Effector CD8-positive, alpha-beta T cell (primary cell): ENCODE measurements around the gene ADAMTSL5.
"Not testable (repeated sequence)": the region's sequence is repeated elsewhere in the genome, so short reads cannot be mapped to it uniquely, and the experiment has no call there.

Source experiments
- DNase-seq: peaks from one replicate; lab custom pipeline; 2025; lab: John Stamatoyannopoulos, UW

ADAMTSL5 gene

DNA sequence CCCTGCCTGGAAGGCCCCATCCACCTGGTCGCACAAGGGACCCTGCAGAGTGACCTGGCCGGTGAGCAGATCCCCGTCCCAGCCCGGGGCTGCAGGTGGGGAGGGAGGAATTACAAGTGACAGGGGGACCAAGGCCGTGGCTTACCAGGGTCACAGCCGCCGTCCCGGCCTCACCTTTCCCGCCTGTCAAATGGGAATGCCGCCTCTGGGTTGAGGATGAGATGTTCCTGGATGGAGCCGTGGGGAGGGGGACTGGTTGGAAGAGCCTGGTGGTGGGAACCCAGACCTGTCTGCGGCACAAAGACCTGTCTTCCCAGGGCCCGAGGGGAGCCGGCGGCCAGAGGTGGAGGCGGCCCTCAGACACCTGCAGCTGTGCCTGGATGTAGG lies 16.6 kb upstream of the ADAMTSL5 start:
- DNase-seq = no peak

DNA sequence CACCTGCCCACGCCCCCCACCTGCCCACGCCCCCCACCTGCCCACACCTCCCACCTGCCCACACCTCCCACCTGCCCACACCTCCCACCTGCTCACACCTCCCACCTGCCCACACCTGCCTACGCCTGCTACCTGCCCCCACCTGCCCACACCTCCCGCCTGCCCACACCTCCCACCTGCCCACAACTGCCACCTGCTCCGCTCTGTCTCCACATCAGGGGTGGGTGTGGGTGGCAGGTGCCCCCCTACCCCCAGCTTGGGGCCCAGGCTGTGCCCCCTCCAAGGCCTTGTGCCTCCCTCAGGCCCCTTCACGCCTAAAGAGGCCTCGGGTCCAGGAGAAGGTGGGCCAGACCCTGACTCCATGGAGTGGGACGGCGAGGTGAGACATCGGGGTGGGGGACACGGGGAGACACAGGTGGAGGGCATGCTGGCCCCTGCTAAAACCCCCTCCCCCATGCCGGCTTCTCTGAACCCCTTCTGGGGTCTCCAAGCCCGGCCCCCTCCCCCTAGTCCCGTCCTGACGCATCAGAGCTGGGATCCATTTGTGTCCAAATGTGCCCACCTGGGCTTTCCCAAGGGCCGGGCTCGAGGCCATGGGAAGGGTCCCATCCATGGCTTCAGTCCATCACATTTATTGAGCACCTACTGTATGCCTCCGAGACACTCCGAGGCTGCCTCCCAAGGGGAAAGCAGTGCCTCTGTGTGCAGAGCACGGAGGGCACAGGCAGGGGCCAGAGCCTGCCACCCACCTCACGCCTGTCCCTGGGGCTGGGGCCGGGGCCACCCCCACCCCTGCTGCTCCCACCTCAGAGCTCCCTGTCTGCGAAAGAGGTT lies 16.0 kb upstream of the ADAMTSL5 start:
- DNase-seq = no peak

DNA sequence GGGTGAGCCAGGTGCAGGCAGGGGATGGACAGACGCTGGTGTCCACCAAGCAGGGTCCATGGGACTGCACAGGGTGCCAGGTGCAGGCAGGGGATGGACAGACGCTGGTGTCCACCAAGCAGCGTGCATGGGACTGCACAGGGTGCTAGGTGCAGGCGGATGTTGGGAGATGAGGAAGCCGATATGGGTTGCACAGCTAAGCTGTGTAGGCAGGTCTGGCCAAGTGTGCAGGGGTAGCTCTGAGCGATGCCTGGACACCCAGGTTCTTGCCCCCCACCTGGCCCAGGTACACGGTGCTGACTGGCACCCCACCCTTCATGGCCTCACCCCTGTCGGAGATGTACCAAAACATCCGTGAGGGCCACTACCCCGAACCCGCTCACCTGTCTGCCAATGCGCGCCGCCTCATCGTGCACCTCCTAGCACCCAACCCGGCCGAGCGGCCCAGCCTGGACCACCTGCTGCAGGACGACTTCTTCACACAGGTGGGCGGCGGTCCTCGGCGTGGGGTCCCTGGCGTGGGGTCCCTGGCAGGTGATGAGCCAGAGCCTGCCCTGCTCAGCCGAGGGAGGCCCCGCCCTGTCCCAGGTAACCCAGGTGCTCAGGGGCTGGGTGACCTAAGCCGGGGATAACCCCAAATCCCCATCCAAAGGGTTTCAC lies 15.0 kb upstream of the ADAMTSL5 start:
- no peak for DNase-seq

DNA sequence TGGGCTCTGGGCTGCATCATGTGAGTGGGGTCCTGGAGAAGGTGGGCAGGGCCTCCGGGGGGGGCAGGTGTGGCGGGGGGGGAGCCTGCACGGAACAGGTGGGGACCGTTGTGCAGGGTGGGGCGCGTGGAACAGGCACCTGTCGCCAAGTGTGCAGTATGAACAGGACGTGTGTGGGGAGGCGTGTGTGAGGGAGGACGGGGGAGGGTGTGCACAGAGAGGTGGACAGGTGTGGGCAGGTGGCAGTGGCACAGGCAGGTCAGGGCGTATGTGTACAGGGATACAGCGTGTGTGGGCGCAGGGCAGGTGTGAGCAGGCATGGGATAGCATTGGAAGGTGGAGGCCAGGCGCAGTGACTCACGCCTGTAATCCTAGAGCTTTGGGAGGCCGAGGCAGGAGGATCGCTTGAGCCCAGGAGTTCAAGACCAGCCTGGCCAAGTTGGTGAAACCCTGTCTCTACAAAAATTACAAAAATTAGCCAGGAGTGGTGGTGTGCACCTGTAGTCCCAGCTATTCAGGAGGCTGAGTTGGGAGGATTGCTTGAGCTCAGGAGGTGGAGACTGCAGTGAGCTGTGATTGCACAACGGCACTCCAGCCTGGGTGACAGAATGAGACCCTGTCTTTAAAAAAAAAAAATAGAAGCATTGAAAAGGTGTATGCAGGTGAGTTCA lies 14.3 kb upstream of the ADAMTSL5 start:
- DNase-seq = no peak

DNA sequence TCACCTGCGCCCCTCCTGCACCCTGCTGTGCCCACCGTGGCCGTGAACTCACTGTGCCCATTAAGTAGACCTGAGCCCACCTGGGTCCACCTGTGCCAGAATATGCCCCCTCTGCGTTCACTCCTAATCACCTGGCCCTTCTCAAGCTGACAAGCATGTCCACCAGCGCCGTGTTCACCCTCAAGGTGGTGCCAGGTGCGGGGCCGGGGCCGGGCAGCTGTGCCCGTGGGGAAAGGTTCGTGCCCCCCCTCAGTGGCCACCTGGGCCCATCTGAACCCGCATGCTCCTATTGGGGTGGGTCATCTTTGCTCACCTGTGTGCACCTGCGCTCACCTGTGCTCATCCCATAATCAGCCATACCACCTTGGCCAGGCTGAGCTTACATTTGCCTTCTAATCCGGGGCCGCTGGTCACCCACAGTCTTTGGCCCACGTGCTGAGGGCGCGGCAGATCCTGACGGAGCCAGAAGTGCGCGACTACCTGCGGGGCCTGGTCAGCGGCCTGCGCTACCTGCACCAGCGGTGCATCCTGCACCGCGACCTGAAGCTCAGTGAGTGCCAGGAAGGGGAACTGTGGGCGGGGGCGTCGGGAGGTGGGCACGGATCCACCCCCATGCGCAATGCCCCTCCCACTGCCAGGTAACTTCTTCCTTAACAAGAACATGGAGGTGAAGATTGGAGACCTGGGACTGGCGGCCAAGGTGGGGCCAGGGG lies 13.4 kb upstream of the ADAMTSL5 start:
- no peak for DNase-seq

DNA sequence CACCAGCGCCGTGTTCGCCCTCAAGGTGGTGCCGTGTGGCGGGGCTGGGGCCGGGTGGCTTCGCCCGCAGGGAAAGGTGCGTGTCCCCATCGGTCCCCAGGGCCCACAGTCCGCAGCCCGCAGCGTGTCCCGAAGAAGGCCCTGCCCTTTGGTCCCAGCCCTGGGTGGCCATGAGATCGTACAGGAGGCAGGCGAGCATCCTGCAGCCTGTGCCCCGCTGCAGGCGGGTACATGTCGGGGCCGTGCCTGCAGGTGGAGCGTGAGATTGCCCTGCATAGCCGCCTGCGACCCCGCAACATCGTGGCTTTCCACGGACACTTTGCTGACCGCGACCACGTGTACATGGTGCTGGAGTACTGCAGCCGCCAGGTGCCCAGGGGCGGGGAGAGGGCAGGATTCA lies 12.5 kb upstream of the ADAMTSL5 start:
- no peak for DNase-seq

DNA sequence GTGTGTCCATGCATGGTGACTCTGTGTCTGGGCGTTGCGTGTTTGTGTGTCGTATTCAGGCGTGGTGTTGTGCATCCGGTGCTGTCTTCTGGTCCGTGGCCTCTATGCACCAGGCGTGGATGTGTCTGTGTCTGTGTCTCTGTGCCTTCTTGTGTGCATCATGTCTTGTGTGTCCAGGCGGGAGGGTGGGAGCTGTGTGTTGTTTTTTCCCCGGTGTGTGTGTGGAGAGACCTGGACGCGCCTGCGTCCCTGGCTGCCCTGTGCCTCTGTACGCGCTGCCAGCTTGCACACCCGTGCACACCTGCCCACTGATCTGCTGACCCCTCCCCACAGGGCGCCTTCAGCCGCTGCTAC lies 12.1 kb upstream of the ADAMTSL5 start:
- DNase-seq = no peak

DNA sequence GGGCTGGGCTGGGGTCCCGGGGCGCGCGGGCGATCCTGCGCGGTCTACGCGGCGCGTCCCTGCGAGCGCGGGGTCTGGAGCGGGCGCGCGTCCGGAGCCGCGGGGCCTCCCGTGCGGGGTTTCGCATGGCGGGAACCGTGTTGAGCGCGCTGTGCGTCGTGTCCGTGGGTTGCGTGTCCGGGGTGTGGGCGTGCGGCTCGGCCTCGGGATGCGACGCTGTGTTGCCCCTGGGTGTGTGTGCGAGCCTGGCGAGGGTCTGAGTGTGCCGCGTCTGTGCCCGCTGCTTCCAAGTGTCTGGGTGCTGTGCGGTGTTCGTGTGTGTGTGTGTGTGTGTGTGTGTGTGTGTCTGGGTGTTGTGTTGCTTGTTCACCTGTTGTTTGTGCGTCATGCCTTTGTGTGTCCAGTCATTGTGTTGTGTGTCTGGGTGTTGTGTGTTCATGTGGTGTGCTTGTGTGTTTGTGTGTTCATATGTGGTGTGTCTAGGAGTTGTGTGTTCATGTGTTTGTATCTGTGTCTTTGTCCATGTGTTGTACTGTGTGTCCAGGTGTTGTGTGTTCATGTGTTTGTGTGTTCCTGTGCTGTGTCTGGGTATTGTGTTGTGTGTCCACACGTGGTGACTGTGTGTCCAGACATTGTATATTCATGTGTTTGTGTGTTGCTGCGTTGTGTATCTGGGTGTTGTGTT lies 11.6 kb upstream of the ADAMTSL5 start:
- no peak for DNase-seq

DNA sequence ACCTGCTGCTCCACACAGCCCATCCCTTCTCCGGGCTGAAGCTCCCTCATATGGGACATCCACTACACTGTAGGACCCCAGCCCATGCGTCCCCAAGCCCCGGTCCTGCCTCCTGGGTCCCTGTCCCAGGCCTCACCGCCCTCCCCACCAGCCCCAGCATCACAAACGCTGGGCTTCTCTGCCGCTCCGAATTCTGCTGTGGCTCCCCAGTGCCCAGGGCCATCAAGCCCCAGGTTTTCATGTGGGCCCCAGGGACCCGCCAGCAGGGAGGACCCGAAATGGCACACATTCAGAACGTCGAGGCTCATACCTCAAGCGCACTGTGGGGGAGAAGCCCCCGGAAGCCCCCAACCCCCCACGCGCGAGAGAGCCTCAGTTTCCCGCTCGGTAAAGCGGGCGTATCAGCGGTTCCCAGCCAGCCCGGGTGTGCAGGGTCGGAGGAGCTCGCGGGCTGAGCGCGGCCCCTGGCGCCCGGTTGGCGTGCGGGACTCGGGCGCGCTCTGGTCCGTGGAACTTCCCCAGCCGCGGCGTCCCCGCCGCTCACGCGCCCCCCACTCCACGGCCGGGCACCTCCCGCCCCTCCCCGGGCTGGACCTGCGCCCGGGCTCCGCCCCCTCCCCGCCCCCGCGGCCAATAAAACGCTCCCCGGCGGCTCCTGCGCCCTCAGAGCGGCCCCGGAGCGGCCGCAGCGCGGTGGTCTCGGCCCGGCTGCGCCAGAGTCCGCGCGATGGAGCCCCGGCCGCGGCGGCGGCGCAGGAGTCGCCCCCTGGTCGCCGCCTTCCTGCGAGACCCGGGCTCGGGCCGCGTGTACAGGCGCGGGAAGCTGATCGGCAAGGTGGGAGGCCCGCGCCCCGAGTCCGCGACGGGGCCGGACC lies 10.8 kb upstream of the ADAMTSL5 start, which contains the start of gene PLK5:
PLK5 (plus strand) TSS at position 666 of the 875 bp plus-strand sequence. CDS start 2,920 bp downstream, outside the sequence.
- no peak for DNase-seq

DNA sequence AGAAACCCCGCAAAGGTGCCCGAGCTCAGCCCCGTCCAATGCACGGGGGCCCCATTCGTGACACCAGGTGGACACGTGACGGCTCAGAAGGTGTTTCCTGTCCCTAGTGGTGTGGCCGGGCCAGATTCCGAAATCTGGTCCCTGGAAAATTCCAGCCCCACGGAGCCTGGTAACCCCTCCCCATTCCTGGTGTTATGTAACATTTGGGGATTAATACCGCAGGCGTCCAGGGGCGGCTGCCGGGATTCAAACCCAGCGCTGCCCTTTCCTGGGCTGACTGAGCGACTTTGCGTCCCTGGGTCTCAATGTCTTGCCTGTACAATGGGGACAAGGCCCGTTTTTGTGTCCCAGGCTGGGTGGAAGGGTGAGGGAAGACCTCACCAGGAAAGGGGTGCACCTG lies 10.0 kb upstream of the ADAMTSL5 start:
- no peak for DNase-seq

DNA sequence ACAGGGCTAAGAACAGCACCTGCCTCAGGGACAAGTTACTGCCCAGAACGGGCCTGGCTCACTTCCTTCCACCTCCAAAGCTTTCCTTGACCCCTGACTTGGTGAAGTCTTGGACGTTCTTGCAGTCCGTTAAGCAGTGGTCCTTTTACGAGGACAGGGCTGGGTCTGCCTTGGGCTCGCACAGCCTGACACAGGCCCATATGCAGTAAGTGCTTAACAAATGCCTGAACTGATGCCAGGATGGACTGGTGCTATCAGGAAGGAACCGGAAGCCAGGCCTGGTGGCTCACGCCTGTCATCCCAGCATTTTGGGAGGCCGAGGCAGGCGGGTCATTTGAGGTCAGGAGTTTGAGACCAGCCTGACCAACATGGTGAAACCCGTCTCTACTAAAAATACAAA lies 9.2 kb upstream of the ADAMTSL5 start:
- DNase-seq = no peak

DNA sequence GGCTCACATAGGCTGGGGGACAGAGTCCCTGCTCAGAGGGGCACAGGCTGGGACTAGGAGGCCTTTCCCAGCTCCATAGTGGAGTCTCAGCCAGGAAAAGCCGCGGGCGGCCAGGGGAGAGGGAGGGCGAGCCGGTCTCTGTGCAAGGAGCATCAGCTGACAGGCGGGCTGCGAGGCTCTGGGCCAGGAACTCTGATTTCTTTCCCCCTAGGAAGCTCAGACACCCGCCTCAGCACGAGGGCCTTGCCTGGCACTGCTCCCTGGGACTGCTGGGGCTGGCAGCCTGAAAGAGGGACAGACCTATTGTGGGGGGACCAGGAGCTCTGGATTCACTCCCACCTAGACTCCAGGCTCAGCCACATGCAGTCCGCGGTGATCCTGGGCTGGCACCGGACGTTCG lies 8.8 kb upstream of the ADAMTSL5 start:
- no peak for DNase-seq

DNA sequence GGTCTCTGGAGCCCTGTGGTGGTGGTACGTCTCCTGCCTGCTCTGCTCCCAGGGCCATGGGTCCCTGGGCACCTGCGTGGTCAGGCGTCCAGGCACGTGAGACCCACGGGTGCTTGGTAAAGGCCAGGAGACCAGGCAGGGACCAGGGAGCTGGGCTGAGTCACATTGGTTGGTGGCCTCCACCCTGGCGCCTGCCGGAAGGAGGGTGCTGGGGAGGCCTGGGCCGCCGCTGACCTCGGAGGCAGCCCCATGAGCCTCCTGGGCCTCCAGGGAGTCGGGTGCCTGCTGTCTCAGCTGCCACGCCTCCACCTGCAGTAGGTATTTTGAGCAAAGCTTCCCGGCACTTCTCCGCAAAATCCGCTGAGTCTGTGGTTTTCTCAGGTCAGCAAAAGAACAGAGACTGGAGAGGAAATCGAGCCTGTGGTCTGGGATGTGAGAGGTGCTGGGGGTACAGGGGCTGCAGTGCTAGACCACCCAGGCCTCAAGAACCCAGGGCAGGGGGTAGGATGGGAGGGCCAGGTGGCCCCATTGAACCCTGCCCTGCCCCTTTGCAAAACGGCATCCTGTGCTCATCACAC lies 7.5 kb upstream of the ADAMTSL5 start:
- no peak for DNase-seq

DNA sequence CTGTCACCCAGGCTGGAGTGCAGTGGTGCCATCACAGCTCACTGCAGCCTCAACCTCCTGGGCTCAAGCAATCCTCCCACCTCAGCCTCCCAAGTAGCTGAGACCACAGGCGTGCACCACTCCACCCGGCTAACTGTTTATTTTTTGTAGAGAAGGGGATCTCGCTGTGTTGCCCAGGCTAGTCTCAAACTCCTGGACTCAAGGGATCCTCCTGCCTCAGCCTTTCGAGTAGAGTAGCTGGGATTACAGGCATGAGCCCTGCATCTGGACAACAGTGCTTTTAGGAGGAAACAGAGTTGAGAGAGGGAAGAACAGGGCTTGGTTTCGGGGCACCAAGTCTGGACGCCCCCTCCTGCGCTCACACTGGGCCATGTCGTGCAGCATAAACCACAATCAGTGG lies 7.0 kb upstream of the ADAMTSL5 start:
- not testable (repeated sequence) for DNase-seq

DNA sequence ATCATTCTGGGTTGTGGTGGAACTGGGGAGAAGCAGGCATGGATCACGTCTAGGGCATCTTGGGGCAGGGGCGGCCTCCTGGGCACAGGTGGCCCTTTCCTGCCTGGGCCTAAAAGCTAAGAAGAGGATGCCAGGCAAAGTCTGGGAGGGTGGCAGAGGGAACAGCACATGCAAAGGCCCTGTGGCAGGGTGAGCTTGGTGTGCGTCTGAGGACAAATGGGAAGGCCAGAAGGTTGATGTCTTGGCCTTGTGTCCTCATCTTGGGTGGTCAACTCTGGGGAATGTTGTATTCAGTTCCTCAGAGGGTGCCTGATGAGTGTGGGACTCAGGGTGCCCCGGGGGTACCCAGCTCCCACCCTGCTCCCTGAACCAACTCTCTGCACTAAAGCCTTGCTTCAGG lies 5.7 kb upstream of the ADAMTSL5 start:
- DNase-seq = no peak

DNA sequence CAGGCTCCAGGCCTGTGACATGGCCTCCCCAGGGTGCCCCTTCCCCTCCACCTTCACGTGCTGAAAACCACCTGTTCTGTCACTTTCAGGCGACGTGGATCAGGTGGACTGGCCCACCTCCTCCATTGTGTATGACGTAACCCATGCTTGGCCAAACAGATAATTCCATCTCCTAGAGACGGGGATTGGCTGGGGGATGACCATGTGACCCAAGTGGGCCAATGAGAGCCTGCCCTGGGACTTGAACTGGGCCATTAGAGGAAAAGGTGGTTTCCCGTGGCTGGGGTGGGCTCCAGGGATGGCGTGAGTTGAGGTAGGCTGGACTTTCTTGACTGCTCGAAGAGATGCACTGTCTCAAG lies 3.6 kb upstream of the ADAMTSL5 start:
- DNase-seq = no peak

DNA sequence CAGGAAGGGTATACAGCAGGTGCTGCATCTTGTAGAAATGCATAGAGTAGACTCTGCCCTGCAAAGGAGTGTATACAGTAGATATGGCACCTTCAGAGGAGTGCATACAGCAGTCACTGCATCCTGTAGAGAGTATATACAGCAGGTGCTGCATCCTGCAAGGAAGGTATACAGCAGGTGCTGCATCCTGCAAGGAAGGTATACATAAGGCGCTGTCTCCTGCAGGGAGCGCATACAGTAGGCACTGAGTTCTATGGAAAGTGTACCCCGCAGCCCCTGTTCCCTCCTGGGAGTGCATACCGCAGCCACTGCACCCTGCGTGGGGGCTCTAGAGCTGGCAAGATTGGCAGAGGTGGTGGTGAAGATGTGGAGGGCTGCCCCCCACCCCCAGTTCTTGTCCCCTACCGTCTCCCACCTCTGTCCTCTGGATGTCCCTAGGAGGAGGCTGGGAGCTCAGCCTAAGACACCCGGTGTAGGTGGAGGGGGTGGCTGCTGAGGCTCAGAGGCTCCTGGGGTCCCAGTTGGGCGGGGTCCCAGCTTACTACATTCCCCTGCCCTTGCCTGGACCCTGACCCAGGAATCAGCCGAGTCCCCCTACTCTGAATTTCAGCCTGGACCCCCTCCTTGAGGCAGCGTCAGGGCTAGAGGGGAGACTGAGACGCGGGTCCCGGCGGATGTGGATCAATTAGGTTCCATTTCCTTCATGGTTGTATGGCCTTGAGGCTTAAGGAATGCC lies 2.3 kb upstream of the ADAMTSL5 start:
- no peak for DNase-seq

DNA sequence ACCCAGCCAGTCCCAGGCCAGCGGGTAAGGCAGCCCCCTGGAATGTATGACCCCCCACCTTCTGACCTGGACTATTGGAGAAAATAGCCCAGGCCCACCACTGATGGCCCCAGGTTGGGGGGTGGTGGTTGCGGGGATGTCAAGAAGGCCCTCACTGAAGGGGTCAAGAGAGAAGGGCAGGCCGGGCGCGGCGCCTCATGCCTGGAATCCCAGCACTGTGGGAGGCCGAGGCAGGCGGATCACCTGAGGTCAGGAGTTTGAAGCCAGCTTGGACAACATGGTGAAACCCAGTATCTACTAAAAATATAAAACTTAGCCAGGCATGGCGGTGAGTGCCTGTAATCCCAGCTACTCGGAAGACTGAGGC lies 1.5 kb upstream of the ADAMTSL5 start:
- no peak for DNase-seq

DNA sequence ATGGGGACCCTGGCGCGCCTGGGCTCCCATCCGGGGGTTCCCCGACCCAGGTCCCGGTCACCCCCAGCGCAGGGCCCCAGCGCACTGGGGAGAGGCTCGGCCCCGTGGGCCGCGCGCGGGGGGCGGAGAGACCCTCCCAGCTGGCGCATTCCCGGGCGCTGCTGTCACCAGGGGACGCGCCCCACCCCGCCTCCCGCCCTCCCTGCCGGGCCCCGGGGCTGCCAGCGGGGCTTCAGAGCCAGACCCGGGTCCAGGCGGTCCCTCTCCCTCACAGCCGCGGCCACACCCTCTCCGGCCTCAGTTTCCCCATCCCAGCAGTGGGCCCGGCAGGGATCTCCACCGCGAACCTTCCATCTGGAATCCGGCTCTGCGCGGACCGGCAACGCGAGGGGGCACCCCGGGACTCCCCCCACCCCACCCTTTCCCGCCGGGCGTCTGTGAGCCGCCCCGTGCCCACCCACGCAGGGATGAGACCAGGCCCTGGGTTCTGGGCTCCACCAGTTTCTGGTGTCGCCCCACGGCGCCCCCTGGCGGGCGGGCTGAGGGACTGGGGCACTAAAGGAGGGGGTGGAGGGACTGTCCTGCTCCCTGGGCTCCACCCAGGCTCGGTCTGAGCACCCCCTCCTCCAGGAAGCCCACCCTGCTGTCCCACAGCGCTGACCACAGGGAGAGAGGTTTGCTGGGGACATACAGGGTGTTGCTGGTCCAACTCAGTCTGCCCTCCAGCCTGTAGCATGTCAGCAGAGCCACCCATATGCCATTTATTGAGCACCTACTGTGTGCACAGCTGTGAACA lies 878 bp upstream of the ADAMTSL5 start:
- DNase-seq = peak; percentile 53
